ENCODE data around the gene SAMD8.

The SAMD8 gene

DNA sequence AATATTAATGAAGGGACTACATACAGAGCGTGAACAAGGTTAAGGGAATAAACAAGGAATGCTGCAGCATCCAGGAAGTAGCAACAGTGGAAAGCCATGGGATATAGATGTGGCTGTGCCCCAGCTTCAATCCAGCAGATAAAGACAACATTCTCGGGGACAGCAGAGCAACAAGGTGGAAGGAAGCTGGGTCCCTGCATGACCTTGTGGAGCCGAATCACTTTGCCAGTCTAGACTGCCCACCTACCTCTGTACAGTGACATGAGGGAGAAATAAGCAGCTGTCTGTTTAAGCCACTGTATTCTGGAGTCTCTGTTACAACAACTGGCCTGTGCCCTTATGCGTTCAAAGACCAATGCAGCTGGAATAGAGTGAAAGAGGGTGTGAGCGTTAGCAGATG lies 30.1 kb upstream of the SAMD8 start:
- TF ChIP-seq, protein P1, sequence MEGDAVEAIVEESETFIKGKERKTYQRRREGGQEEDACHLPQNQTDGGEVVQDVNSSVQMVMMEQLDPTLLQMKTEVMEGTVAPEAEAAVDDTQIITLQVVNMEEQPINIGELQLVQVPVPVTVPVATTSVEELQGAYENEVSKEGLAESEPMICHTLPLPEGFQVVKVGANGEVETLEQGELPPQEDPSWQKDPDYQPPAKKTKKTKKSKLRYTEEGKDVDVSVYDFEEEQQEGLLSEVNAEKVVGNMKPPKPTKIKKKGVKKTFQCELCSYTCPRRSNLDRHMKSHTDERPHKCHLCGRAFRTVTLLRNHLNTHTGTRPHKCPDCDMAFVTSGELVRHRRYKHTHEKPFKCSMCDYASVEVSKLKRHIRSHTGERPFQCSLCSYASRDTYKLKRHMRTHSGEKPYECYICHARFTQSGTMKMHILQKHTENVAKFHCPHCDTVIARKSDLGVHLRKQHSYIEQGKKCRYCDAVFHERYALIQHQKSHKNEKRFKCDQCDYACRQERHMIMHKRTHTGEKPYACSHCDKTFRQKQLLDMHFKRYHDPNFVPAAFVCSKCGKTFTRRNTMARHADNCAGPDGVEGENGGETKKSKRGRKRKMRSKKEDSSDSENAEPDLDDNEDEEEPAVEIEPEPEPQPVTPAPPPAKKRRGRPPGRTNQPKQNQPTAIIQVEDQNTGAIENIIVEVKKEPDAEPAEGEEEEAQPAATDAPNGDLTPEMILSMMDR (IDR thresholded peaks at IDR 0.05; ENCODE audit: low read depth, low read length), result no peak
- no peak for TF ChIP-seq POLR2A (IDR thresholded peaks at IDR 0.05; ENCODE audit: extremely low read depth, insufficient read length)
- TF ChIP-seq MYC (IDR thresholded peaks at IDR 0.05; ENCODE audit: low read depth, low read length), result no peak
- no peak for DNase-seq (ENCODE audit: low read depth)
- H3K4me3 ChIP-seq (ENCODE audit: low read depth, low read length), result no peak overlapping the region

- TF ChIP-seq MYC (IDR thresholded peaks at IDR 0.05; ENCODE audit: low read depth, low read length) (no peak), POLR2A (IDR thresholded peaks at IDR 0.05; ENCODE audit: extremely low read depth, insufficient read length) (no peak)
- TF ChIP-seq, protein P2, sequence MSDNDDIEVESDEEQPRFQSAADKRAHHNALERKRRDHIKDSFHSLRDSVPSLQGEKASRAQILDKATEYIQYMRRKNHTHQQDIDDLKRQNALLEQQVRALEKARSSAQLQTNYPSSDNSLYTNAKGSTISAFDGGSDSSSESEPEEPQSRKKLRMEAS (IDR thresholded peaks at IDR 0.05; ENCODE audit: low read depth, low read length), result no peak
- TF ChIP-seq, protein P1 (IDR thresholded peaks at IDR 0.05; ENCODE audit: low read depth, low read length), result no peak
- no peak for DNase-seq (ENCODE audit: low read depth)
- no peak overlapping the region for H3K4me3 ChIP-seq (ENCODE audit: low read depth, low read length)
Observed at GRCh38 chr10:75083972-75084833, 27.3 kb upstream of the SAMD8 start.

DNA sequence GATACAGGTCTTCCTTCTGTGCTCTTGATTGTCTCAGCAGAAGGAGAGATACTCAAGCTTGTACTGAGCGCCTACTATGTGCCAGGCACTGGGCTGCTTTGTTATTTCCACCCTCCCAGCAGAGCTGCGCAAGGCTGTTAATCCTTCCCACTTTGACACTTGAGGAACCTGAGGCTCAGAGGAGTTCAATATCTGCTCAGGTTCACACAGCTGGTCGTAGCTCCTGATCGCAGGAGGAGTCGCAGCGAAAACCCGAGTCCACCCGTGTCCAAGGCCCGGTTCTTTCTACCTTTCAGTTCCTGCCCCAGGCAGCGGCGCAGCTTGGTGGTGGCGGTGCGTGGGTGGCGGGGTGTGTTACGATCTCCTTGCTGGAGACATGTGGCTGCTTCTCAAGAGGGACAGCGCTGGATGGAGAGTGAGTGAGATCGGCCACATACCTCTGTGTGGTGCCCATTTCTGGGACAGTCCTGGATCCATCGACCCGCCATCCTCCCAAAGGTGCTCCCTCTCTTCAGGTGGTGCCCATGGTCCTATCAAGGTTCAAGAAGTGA lies 26.5 kb upstream of the SAMD8 start:
- no peak for DNase-seq (ENCODE audit: low read depth)
- TF ChIP-seq POLR2A (IDR thresholded peaks at IDR 0.05; ENCODE audit: extremely low read depth, insufficient read length), result no peak
- TF ChIP-seq, protein P1 (IDR thresholded peaks at IDR 0.05; ENCODE audit: low read depth, low read length), result no peak
- TF ChIP-seq MYC (IDR thresholded peaks at IDR 0.05; ENCODE audit: low read depth, low read length), result no peak
- TF ChIP-seq, protein P2 (IDR thresholded peaks at IDR 0.05; ENCODE audit: low read depth, low read length), result no peak

GRCh38 chr10:75086278-75086934 lies 25.1 kb upstream of the SAMD8 start:
- DNase-seq (ENCODE audit: low read depth), result no peak
- H3K4me3 ChIP-seq (ENCODE audit: low read depth, low read length), result no peak overlapping the region
- no peak for TF ChIP-seq POLR2A (IDR thresholded peaks at IDR 0.05; ENCODE audit: extremely low read depth, insufficient read length)
- TF ChIP-seq, protein P1 (IDR thresholded peaks at IDR 0.05; ENCODE audit: low read depth, low read length), result no peak
- TF ChIP-seq MYC (IDR thresholded peaks at IDR 0.05; ENCODE audit: low read depth, low read length), result no peak
- TF ChIP-seq, protein P2 (IDR thresholded peaks at IDR 0.05; ENCODE audit: low read depth, low read length), result no peak

More for the DNA sequence above, 26.5 kb upstream of the SAMD8 start:
- H3K4me3 ChIP-seq (ENCODE audit: low read depth, low read length), result no peak overlapping the region

GRCh38 chr10:75088640-75089039 lies 22.8 kb upstream of the SAMD8 start:
- TF ChIP-seq, protein P1 (IDR thresholded peaks at IDR 0.05; ENCODE audit: low read depth, low read length), result no peak
- TF ChIP-seq MYC (IDR thresholded peaks at IDR 0.05; ENCODE audit: low read depth, low read length) (no peak), POLR2A (IDR thresholded peaks at IDR 0.05; ENCODE audit: extremely low read depth, insufficient read length) (no peak)
- TF ChIP-seq, protein P2 (IDR thresholded peaks at IDR 0.05; ENCODE audit: low read depth, low read length), result no peak
- no peak for DNase-seq (ENCODE audit: low read depth)
- H3K4me3 ChIP-seq (ENCODE audit: low read depth, low read length), result no peak overlapping the region
